Measurements from ENCODE around the gene SMTN. TPM values are rescaled to one million over a fixed set of nuclear protein-coding genes. Genes with fewer than 3 reads are reported as not detected.

Gene SMTN
- total and polyA plus RNA-seq, 9 donors, result 23.1 to 238 (median 61.2) TPM

GRCh38 chr22:31092161-31092560, 11.0 kb downstream of the SMTN start:
- WGBS, 3 donors, result 91 to 94% (median 93%) methylated on average over 9 of the region's 9 CpGs
- no peak overlapping the region for H3K27ac ChIP-seq
- H3K27me3 ChIP-seq, result no peaks in the 10 kb centered on the region
- DNase-seq, result peak in 1 of 5 donors; percentile 20
- no peaks in the 10 kb centered on the region for H3K9me3 ChIP-seq
- peaks cover 7% of the 10 kb centered on the region for H3K4me1 ChIP-seq (ENCODE audit: insufficient read depth)
- peak overlapping the region; percentile 26 for H3K4me3 ChIP-seq
- intact Hi-C loops (cut with DNase I), result loop anchor here in 1 of 4 donors (10.0 kb wide), 1 partner anchor 53 kb away; the partner anchor contains the start of gene PLA2G3
- TF ChIP-seq EP300 (IDR thresholded peaks at IDR 0.05), result no peak
- TF ChIP-seq CTCF (IDR thresholded peaks at IDR 0.05), result no peak
- no peak for TF ChIP-seq POLR2A (IDR thresholded peaks at IDR 0.05)
- no peaks in the 10 kb centered on the region for H3K36me3 ChIP-seq

GRCh38 chr22:31093086-31093850, 12.2 kb downstream of the SMTN start:
- H3K36me3 ChIP-seq, result no peaks in the 10 kb centered on the region
- H3K4me1 ChIP-seq (ENCODE audit: insufficient read depth), result peaks cover 7% of the 10 kb centered on the region
- intact Hi-C loops (cut with DNase I), result loop anchor here in 1 of 4 donors (10.0 kb wide), 1 partner anchor 52 kb away; the partner anchor contains the start of gene PLA2G3
- H3K4me3 ChIP-seq, result peak overlapping the region; percentile 10
- TF ChIP-seq CTCF (IDR thresholded peaks at IDR 0.05) (no peak), POLR2A (IDR thresholded peaks at IDR 0.05) (no peak), EP300 (IDR thresholded peaks at IDR 0.05) (no peak)
- no peaks in the 10 kb centered on the region for H3K9me3 ChIP-seq
- peak; percentile 52 to 80 (median 77) for DNase-seq
- H3K27me3 ChIP-seq, result no peaks in the 10 kb centered on the region
- 63 to 69% (median 67%) methylated on average over 29 to 33 of the region's 33 CpGs for WGBS, 3 donors
- H3K27ac ChIP-seq, result peak overlapping the region in 1 of 2 donors; percentile 44

- 47 to 58% (median 51%) methylated on average over 5 of the region's 5 CpGs for WGBS, 3 donors
- peak in 3 of 5 donors; percentile 40 to 53 (median 44) for DNase-seq
- Histone ChIP-seq H3K27ac (peak overlapping the region; percentile 29 to 44), H3K4me3 (peak overlapping the region; percentile 10), H3K36me3 (no peaks in the 10 kb centered on the region), H3K4me1 (ENCODE audit: insufficient read depth) (peaks cover 7% of the 10 kb centered on the region), H3K9me3 (no peaks in the 10 kb centered on the region), H3K27me3 (no peaks in the 10 kb centered on the region)
- no peak for TF ChIP-seq CTCF (IDR thresholded peaks at IDR 0.05)
- no peak for TF ChIP-seq POLR2A (IDR thresholded peaks at IDR 0.05)
- TF ChIP-seq EP300 (IDR thresholded peaks at IDR 0.05), result no peak
- intact Hi-C loops (cut with DNase I), result loop anchor here in 1 of 4 donors (10.0 kb wide), 1 partner anchor 51 kb away; the partner anchor contains the start of gene PLA2G3
These were observed 13.0 kb downstream of the SMTN start for GRCh38 chr22:31094021-31094551.

GRCh38 chr22:31094741-31095140, 13.6 kb downstream of the SMTN start:
- no peaks in the 10 kb centered on the region for H3K36me3 ChIP-seq
- no peak overlapping the region for H3K27ac ChIP-seq
- intact Hi-C loops (cut with DNase I), result loop anchor here in 1 of 4 donors (10.0 kb wide), 1 partner anchor 50 kb away; the partner anchor contains the start of gene PLA2G3
- H3K4me3 ChIP-seq, result no peak overlapping the region
- TF ChIP-seq POLR2A (IDR thresholded peaks at IDR 0.05) (no peak), CTCF (IDR thresholded peaks at IDR 0.05) (no peak), EP300 (IDR thresholded peaks at IDR 0.05) (no peak)
- no peaks in the 10 kb centered on the region for H3K9me3 ChIP-seq
- no peak for DNase-seq
- no peaks in the 10 kb centered on the region for H3K27me3 ChIP-seq
- WGBS, 3 donors, result 89 to 92% (median 92%) methylated on average over 7 of the region's 7 CpGs
- H3K4me1 ChIP-seq (ENCODE audit: insufficient read depth), result peaks cover 7% of the 10 kb centered on the region
